CD4-positive, alpha-beta memory T cell (primary cell): ENCODE results near the gene PLEKHO2. TPM values are rescaled to one million over a fixed set of nuclear protein-coding genes. Genes with fewer than 3 reads are reported as not detected.

Experiments used
- CTCF ChIA-PET: fragments of 350-600 bp; sonication (Branson Sonifier 250); formaldehyde crosslinking; loops from one replicate; lab custom pipeline; 2021; ENCODE audit warnings: inconsistent platforms; ENCODE audit not compliant: partially characterized antibody; lab: Charles Lee
- POLR2A ChIA-PET: fragments of 350-600 bp; sonication (Branson Sonifier 250); formaldehyde crosslinking; loops from one replicate; lab custom pipeline; 2021; ENCODE audit not compliant: partially characterized antibody; lab: Charles Lee
- DNase-seq, 5 donors: peaks; one replicate each; pipeline versions ENCODE4 v3.0.0 to v3.0.0-alpha.2; 2020 to 2022; ENCODE audit warnings: mixed read lengths in 1 of 5
- H3K27ac ChIP-seq: one replicate; pipeline ENCODE4 v1.7.0; 2013; ENCODE audit warnings: low read depth, low read length
- H3K27me3 ChIP-seq: 2 replicates; pipeline ENCODE4 v1.7.0; 2013; ENCODE audit warnings: mild to moderate bottlenecking, low read length, moderate library complexity; ENCODE audit not compliant: insufficient read depth
- H3K36me3 ChIP-seq: 2 replicates; pipeline ENCODE4 v1.7.0; 2013; ENCODE audit warnings: mild to moderate bottlenecking, low read length, moderate library complexity; ENCODE audit not compliant: insufficient read depth
- H3K4me1 ChIP-seq: 2 replicates; pipeline ENCODE4 v1.7.0; 2013; ENCODE audit warnings: mild to moderate bottlenecking, low read length, moderate library complexity; ENCODE audit not compliant: insufficient read depth
- H3K4me3 ChIP-seq, 2 donors: one replicate each; pipeline ENCODE4 v1.7.0; 2013; ENCODE audit warnings: low read length in 2 of 2, mild to moderate bottlenecking in 1 of 2
- H3K9me3 ChIP-seq, 2 donors: one replicate each; pipeline ENCODE4 v1.7.0; 2013; ENCODE audit warnings: low read length in 2 of 2, control low read depth in 1 of 2; ENCODE audit not compliant: control insufficient read depth in 1 of 2
- H3K27ac Mint-ChIP-seq, 7 donors: one replicate each; pipeline ENCODE4 v1.8.0; 2020 to 2021; ENCODE audit warnings: mixed read lengths in 7 of 7, mild to moderate bottlenecking in 6 of 7, inconsistent platforms in 3 of 7, moderate library complexity in 3 of 7
- H3K27me3 Mint-ChIP-seq, 2 donors: one replicate each; pipeline ENCODE4 v1.8.0; 2020 to 2021; ENCODE audit warnings: mixed read lengths in 2 of 2
- H3K36me3 Mint-ChIP-seq, 2 donors: one replicate each; pipeline ENCODE4 v1.8.0; 2020 to 2021; ENCODE audit warnings: mixed read lengths in 2 of 2, inconsistent platforms in 1 of 2, mild to moderate bottlenecking in 1 of 2
- H3K4me1 Mint-ChIP-seq, 4 donors: one replicate each; pipeline ENCODE4 v1.8.0; 2020 to 2021; ENCODE audit warnings: mixed read lengths in 4 of 4, mild to moderate bottlenecking in 1 of 4
- H3K4me3 Mint-ChIP-seq, 8 donors: one replicate each; pipeline ENCODE4 v1.8.0; 2020 to 2021; ENCODE audit warnings: mixed read lengths in 8 of 8, mild to moderate bottlenecking in 7 of 8, moderate library complexity in 6 of 8, inconsistent platforms in 3 of 8
- H3K9me3 Mint-ChIP-seq, 8 donors: one replicate each; pipeline ENCODE4 v1.8.0; 2020 to 2021; ENCODE audit warnings: mixed read lengths in 8 of 8, mild to moderate bottlenecking in 5 of 8, inconsistent platforms in 3 of 8, moderate library complexity in 1 of 8
- intact Hi-C: fragments of 100-400 bp; cut with micrococcal nuclease; formaldehyde crosslinking; loops from one replicate; pipeline ENCODE4 v1.15.1; 2023
- polyA plus RNA-seq, 2 donors: library from polyadenylated mRNA; unstranded; fragments of 300-500 nt; fragmentation: Illumina TruSeq; gene quantifications; one replicate each; pipeline ENCODE4 v1.2.3, GENCODE V29; 2021
- total RNA-seq, 2 experiments: library from RNA; stranded (reverse); gene quantifications; one replicate each; pipeline ENCODE4 v1.2.3, GENCODE V29; 2021

PLEKHO2 gene
- total and polyA plus RNA-seq, 4 experiments from 2014 or later, result 10.6 to 29.1 (median 23.4) TPM

- H3K27ac Mint-ChIP-seq, result peak overlapping the region; percentile 78 to 99 (median 93)
- H3K36me3 ChIP-seq, result peaks cover 16% of the 10 kb centered on the region
- peak overlapping the region in 5 of 8 donors; percentile 4 to 99 (median 79) for H3K4me3 Mint-ChIP-seq
- peaks cover 44 to 78% (median 60%) of the 10 kb centered on the region in 4 donors for H3K4me1 Mint-ChIP-seq
- DNase-seq, result no peak
- peaks cover 70% of the 10 kb centered on the region for H3K4me1 ChIP-seq
- ChIA-PET CTCF (interaction anchor here (1.2 to 3.7 kb wide), 3 partner anchors 10 to 49 kb away, joined by 5 to 19 read pairs (median 16); no protein-coding TSS in a partner anchor), POLR2A (interaction anchor here (1.0 to 16.3 kb wide), 7 partner anchors 9 to 48 kb away, joined by 3 to 331 read pairs (median 4); no protein-coding TSS in a partner anchor)
- peaks cover 0 to 2% (median 0%) of the 10 kb centered on the region in 8 donors for H3K9me3 Mint-ChIP-seq
- intact Hi-C loops, result no loop called here
- H3K27ac ChIP-seq, result peak overlapping the region; percentile 45
- H3K9me3 ChIP-seq, result no peaks in the 10 kb centered on the region
- H3K27me3 ChIP-seq, result no peaks in the 10 kb centered on the region
- peaks cover 14 to 41% of the 10 kb centered on the region in 2 donors for H3K36me3 Mint-ChIP-seq
- H3K4me3 ChIP-seq, result peak overlapping the region in 1 of 2 donors; percentile 22
- H3K27me3 Mint-ChIP-seq, result no peaks in the 10 kb centered on the region
Observed at GRCh38 chr15:64845831-64846595, 4.3 kb downstream of the PLEKHO2 start.

- H3K9me3 Mint-ChIP-seq, result peaks cover 0 to 2% (median 0%) of the 10 kb centered on the region in 8 donors
- Histone ChIP-seq H3K27ac (no peak overlapping the region), H3K4me3 (no peak overlapping the region), H3K4me1 (peaks cover 76% of the 10 kb centered on the region), H3K27me3 (no peaks in the 10 kb centered on the region), H3K9me3 (no peaks in the 10 kb centered on the region), H3K36me3 (peaks cover 20% of the 10 kb centered on the region)
- no peak for DNase-seq
- peak overlapping the region in 6 of 7 donors; percentile 30 to 92 (median 76) for H3K27ac Mint-ChIP-seq
- peaks cover 16 to 51% of the 10 kb centered on the region in 2 donors for H3K36me3 Mint-ChIP-seq
- H3K4me3 Mint-ChIP-seq, result peak overlapping the region in 2 of 8 donors; percentile 20 to 26
- CTCF ChIA-PET, result interaction anchor here (1.2 to 2.9 kb wide), 2 partner anchors 9 to 11 kb away, joined by 5 to 16 read pairs; no protein-coding TSS in a partner anchor
- POLR2A ChIA-PET, result interaction anchor here (1.0 to 16.3 kb wide), 4 partner anchors 10 to 47 kb away, joined by 4 to 331 read pairs (median 6); no protein-coding TSS in a partner anchor
- H3K27me3 Mint-ChIP-seq, result no peaks in the 10 kb centered on the region
- intact Hi-C loops, result no loop called here
- H3K4me1 Mint-ChIP-seq, result peaks cover 49 to 85% (median 66%) of the 10 kb centered on the region in 4 donors
Observed at GRCh38 chr15:64847016-64847415, 5.3 kb downstream of the PLEKHO2 start.

- no peak overlapping the region for H3K4me3 Mint-ChIP-seq
- H3K4me1 ChIP-seq, result peaks cover 77% of the 10 kb centered on the region
- intact Hi-C loops, result no loop called here
- H3K27me3 ChIP-seq, result no peaks in the 10 kb centered on the region
- no peaks in the 10 kb centered on the region for H3K9me3 ChIP-seq
- H3K27me3 Mint-ChIP-seq, result no peaks in the 10 kb centered on the region
- H3K27ac Mint-ChIP-seq, result peak overlapping the region; percentile 30 to 92 (median 82)
- H3K36me3 ChIP-seq, result peaks cover 20% of the 10 kb centered on the region
- no peak for DNase-seq
- CTCF ChIA-PET, result interaction anchor here (1.2 to 2.9 kb wide), 2 partner anchors 9 to 12 kb away, joined by 5 to 16 read pairs; no protein-coding TSS in a partner anchor
- no peak overlapping the region for H3K4me3 ChIP-seq
- H3K27ac ChIP-seq, result no peak overlapping the region
- H3K4me1 Mint-ChIP-seq, result peaks cover 47 to 85% (median 66%) of the 10 kb centered on the region in 4 donors
- no peaks in the 10 kb centered on the region for H3K9me3 Mint-ChIP-seq
- POLR2A ChIA-PET, result interaction anchor here (1.0 to 16.3 kb wide), 4 partner anchors 10 to 46 kb away, joined by 4 to 331 read pairs (median 5); no protein-coding TSS in a partner anchor
- peaks cover 19 to 53% of the 10 kb centered on the region in 2 donors for H3K36me3 Mint-ChIP-seq
Observed at GRCh38 chr15:64847448-64847847, 5.7 kb downstream of the PLEKHO2 start.

GRCh38 chr15:64847876-64848716, 6.4 kb downstream of the PLEKHO2 start:
- ChIA-PET CTCF (interaction anchor here (0.6 to 2.9 kb wide), 3 partner anchors 12 to 509 kb away, joined by 3 to 16 read pairs (median 3); no protein-coding TSS in a partner anchor), POLR2A (interaction anchor here (0.8 to 16.3 kb wide), 3 partner anchors 11 to 46 kb away, joined by 3 to 331 read pairs (median 6); no protein-coding TSS in a partner anchor)
- Mint-ChIP-seq H3K4me3 (peak overlapping the region in 3 of 8 donors; percentile 4 to 29 (median 27)), H3K9me3 (no peaks in the 10 kb centered on the region), H3K27me3 (no peaks in the 10 kb centered on the region), H3K36me3 (peaks cover 19 to 51% of the 10 kb centered on the region in 2 donors), H3K27ac (peak overlapping the region; percentile 30 to 89 (median 72)), H3K4me1 (peaks cover 43 to 80% (median 61%) of the 10 kb centered on the region in 4 donors)
- H3K9me3 ChIP-seq, result no peaks in the 10 kb centered on the region
- H3K27me3 ChIP-seq, result no peaks in the 10 kb centered on the region
- DNase-seq, result no peak
- intact Hi-C loops, result no loop called here
- no peak overlapping the region for H3K27ac ChIP-seq
- H3K36me3 ChIP-seq, result peaks cover 20% of the 10 kb centered on the region
- H3K4me1 ChIP-seq, result peaks cover 71% of the 10 kb centered on the region
- no peak overlapping the region for H3K4me3 ChIP-seq

- DNase-seq, result no peak
- no peaks in the 10 kb centered on the region for H3K27me3 Mint-ChIP-seq
- H3K4me1 Mint-ChIP-seq, result peaks cover 33 to 74% (median 58%) of the 10 kb centered on the region in 4 donors
- Histone ChIP-seq H3K4me3 (no peak overlapping the region), H3K27me3 (no peaks in the 10 kb centered on the region), H3K9me3 (no peaks in the 10 kb centered on the region), H3K27ac (no peak overlapping the region), H3K4me1 (peaks cover 66% of the 10 kb centered on the region), H3K36me3 (peaks cover 40% of the 10 kb centered on the region)
- ChIA-PET POLR2A (interaction anchor here (1.3 to 1.4 kb wide), 2 partner anchors 27 to 43 kb away, joined by 5 to 7 read pairs; no protein-coding TSS in a partner anchor), CTCF (interaction anchor here (1.1 to 2.1 kb wide), 6 partner anchors 10 to 57 kb away, joined by 3 to 6 read pairs (median 4); no protein-coding TSS in a partner anchor)
- no peak overlapping the region for H3K4me3 Mint-ChIP-seq
- peaks cover 25 to 70% of the 10 kb centered on the region in 2 donors for H3K36me3 Mint-ChIP-seq
- no peaks in the 10 kb centered on the region for H3K9me3 Mint-ChIP-seq
- intact Hi-C loops, result no loop called here
- H3K27ac Mint-ChIP-seq, result peak overlapping the region in 5 of 7 donors; percentile 43 to 72 (median 57)
Observed at GRCh38 chr15:64850778-64851502, 9.2 kb downstream of the PLEKHO2 start.

- peaks cover 36 to 74% (median 59%) of the 10 kb centered on the region in 4 donors for H3K4me1 Mint-ChIP-seq
- Histone ChIP-seq H3K27me3 (no peaks in the 10 kb centered on the region), H3K4me1 (peaks cover 66% of the 10 kb centered on the region), H3K9me3 (no peaks in the 10 kb centered on the region), H3K4me3 (no peak overlapping the region), H3K27ac (no peak overlapping the region), H3K36me3 (peaks cover 46% of the 10 kb centered on the region)
- intact Hi-C loops, result no loop called here
- no peaks in the 10 kb centered on the region for H3K9me3 Mint-ChIP-seq
- no peaks in the 10 kb centered on the region for H3K27me3 Mint-ChIP-seq
- H3K36me3 Mint-ChIP-seq, result peaks cover 25 to 76% of the 10 kb centered on the region in 2 donors
- ChIA-PET POLR2A (interaction anchor here (1.3 to 1.4 kb wide), 2 partner anchors 26 to 42 kb away, joined by 5 to 7 read pairs; no protein-coding TSS in a partner anchor), CTCF (interaction anchor here (1.1 to 2.1 kb wide), 6 partner anchors 10 to 56 kb away, joined by 3 to 6 read pairs (median 4); no protein-coding TSS in a partner anchor)
- no peak overlapping the region for H3K4me3 Mint-ChIP-seq
- peak overlapping the region in 5 of 7 donors; percentile 19 to 87 (median 41) for H3K27ac Mint-ChIP-seq
- DNase-seq, result no peak
Observed at GRCh38 chr15:64851503-64851840, 9.8 kb downstream of the PLEKHO2 start.
